Right renal cortex interstitium (tissue), 3 donors: Measurements from ENCODE around the gene RIIAD1. TPM values are rescaled to one million over a fixed set of nuclear protein-coding genes. Genes with fewer than 3 reads are reported as not detected.

ENCODE experiments used
- polyA plus RNA-seq, 3 donors: library from polyadenylated mRNA; unstranded; fragments of 120-200 nt; gene quantifications; one replicate each; pipeline ENCODE4 v1.2.1, GENCODE V29; 2013; ENCODE audit not compliant: insufficient read length in 3 of 3

RIIAD1 gene
- polyA plus RNA-seq, 3 donors: 0.37 TPM; not detected in 2

Other genes with a start within 250 kb of the RIIAD1 start
- 10 to 100 TPM; 34.9 to 44.2 (median 42.6) TPM for gene CGN, start 210.1 kb upstream of the RIIAD1 start, polyA plus RNA-seq
- 10 to 100 TPM; 10.1 to 11.7 (median 10.1) TPM for gene TUFT1, start 181.2 kb upstream of the RIIAD1 start, polyA plus RNA-seq
- gene SNX27, start 109.5 kb upstream of the RIIAD1 start, polyA plus RNA-seq: 10 to 100 TPM; 20.5 to 22.5 (median 21.8) TPM
- gene CELF3, start 4.7 kb upstream of the RIIAD1 start, polyA plus RNA-seq: under 1 TPM; 0.30 to 0.53 (median 0.42) TPM
- gene MRPL9, start 42.0 kb downstream of the RIIAD1 start, polyA plus RNA-seq: 100 to 1,000 TPM; 115 to 123 (median 119) TPM
- 1 to 10 TPM; 8.8 to 9.1 (median 9.1) TPM for gene TDRKH, start 69.0 kb downstream of the RIIAD1 start, polyA plus RNA-seq
- under 1 TPM in 2 of 3 donors, not detected in 1; 0.04 TPM for gene LINGO4, start 83.9 kb downstream of the RIIAD1 start, polyA plus RNA-seq
- 1 to 10 TPM in 2 of 3 donors, under 1 TPM in 1; 0.83 to 1.5 (median 1.3) TPM for gene RORC, start 110.3 kb downstream of the RIIAD1 start, polyA plus RNA-seq
- under 1 TPM in 2 of 3 donors, not detected in 1; 0.10 TPM for gene C2CD4D, start 118.3 kb downstream of the RIIAD1 start, polyA plus RNA-seq
- under 1 TPM; 0.29 to 0.49 (median 0.44) TPM for gene THEM5, start 132.2 kb downstream of the RIIAD1 start, polyA plus RNA-seq
- 10 to 100 TPM; 20.9 to 22.1 (median 21.8) TPM for gene THEM4, start 188.0 kb downstream of the RIIAD1 start, polyA plus RNA-seq